Measurements from ENCODE around the gene EPB41L1.

DNA sequence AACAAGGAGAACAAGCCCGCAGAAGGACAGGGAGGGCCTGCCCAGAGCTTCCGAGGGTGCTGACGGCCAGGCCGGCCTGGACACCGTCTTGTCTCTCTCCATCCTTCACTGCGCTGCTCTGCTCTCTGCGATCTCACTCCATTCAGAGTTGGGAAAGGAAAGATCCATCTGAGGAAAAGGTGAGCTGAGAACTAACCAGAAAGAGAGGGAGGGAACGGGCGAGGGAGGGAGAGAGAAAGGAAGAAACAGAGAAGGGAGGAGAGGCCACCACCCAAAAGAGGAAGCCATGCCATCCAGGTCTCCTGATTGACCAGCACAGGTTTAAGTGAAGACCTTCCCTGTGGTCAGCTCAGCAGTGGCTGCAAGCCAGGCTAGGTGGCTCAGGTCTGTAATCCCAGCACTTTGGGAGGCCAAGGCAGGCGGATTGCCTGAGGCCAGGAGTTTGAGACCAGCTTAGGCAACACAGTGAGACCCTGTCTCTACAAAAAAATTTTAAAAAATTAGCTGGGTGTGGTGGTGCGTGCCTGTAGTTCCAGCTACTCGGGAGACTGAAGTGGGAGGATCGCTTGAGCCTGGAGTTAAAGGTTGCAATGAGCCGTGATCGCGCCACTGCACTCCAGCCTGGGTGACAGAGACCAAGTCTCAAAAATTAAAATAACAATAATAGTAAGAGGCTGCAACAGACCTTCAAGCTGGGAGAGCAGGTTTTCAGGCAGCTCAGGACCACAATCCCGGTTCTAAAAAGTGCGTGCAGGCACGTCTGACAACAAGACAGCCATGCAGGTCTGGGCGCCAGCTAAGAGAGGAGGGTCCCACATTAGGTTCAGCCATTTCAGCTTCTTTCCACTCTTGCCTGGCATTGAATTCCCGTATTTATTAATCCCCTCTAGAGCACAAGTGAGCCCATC, 117.4 kb downstream of the EPB41L1 start:
- TF ChIP-seq CTCF (IDR thresholded peaks at IDR 0.05), result no peak
- TF ChIP-seq POLR2A (IDR thresholded peaks at IDR 0.05), result no peak

All from heart left ventricle (tissue), 13 donors.